Lower leg skin (tissue), 4 donors: Measurements from ENCODE around the gene GPR31. TPM values are rescaled to one million over a fixed set of nuclear protein-coding genes. Genes with fewer than 3 reads are reported as not detected.
A peak's percentile ranks its signal among the peaks of the same experiment; 100 is the strongest.

Experiments
- DNase-seq, 2 donors: peaks; one replicate each; pipeline ENCODE4 v3.0.0-alpha.2; 2019; ENCODE audit warnings: low spot score in 2 of 2
- H3K4me3 ChIP-seq: fragments of 200-600 bp; sonication (generic); 2 replicates; pipeline ENCODE4 v1.5.1; 2017; ENCODE audit warnings: mild to moderate bottlenecking, low read depth; ENCODE audit not compliant: poor library complexity, severe bottlenecking
- CTCF ChIP-seq, 3 donors: fragments of 450-650 bp; IDR thresholded peaks; one replicate each; pipeline ENCODE4 v1.5.1; 2016; ENCODE audit warnings: antibody characterized with exemption in 3 of 3, mild to moderate bottlenecking in 3 of 3, moderate library complexity in 2 of 3
- POLR2A ChIP-seq, 2 donors: fragments of 450-650 bp; IDR thresholded peaks; one replicate each; pipeline ENCODE4 v1.6.1; 2016 to 2017; ENCODE audit warnings: antibody characterized with exemption in 2 of 2, mild to moderate bottlenecking in 1 of 2, moderate library complexity in 1 of 2
- WGBS, 2 donors: methylation state at CpG; one replicate each; pipeline ENCODE4 v1.1.5; 2018; 5-methylcytosine and 5-hydroxymethylcytosine counted together
- intact Hi-C: fragments of 100-400 bp; cut with DNase I; formaldehyde crosslinking; loops from one replicate; pipeline ENCODE4 v1.15.0; 2023; ENCODE audit warnings: low total_unique reads
- total RNA-seq, 4 donors: library from RNA; depleted of rRNA; stranded (reverse); fragments of >200 nt; gene quantifications; one replicate each; pipeline ENCODE4 v1.1.0, GENCODE V29; 2016

GPR31 gene
- total RNA-seq, 4 donors from 2014 or later = not detected

- no peak overlapping the region for H3K4me3 ChIP-seq
- WGBS, 2 donors = 45 to 46% methylated on average over 18 of the region's 18 CpGs
- no peak for DNase-seq
- TF ChIP-seq CTCF (IDR thresholded peaks at IDR 0.05) (no peak), POLR2A (IDR thresholded peaks at IDR 0.05) (no peak)
- intact Hi-C loops = loop anchor here (10.0 kb wide), 1 partner anchor 357 kb away; no protein-coding TSS in a partner anchor
Observed at GRCh38 chr6:167141667-167142432, 15.9 kb downstream of the GPR31 start.

GRCh38 chr6:167140589-167141474, 16.9 kb downstream of the GPR31 start:
- TF ChIP-seq POLR2A (IDR thresholded peaks at IDR 0.05) (no peak), CTCF (IDR thresholded peaks at IDR 0.05) (peak in 1 of 3 donors; percentile 9)
- intact Hi-C loops = loop anchor here (10.0 kb wide), 1 partner anchor 356 kb away; no protein-coding TSS in a partner anchor

GRCh38 chr6:167139761-167140160, 18.0 kb downstream of the GPR31 start:
- intact Hi-C loops = loop anchor here (10.0 kb wide), 1 partner anchor 355 kb away; no protein-coding TSS in a partner anchor

More at GRCh38 chr6:167140589-167141474, 16.9 kb downstream of the GPR31 start:
- WGBS, 2 donors = 72 to 77% methylated on average over 10 of the region's 10 CpGs
- H3K4me3 ChIP-seq = no peak overlapping the region
- DNase-seq = no peak

GRCh38 chr6:167137881-167138280, 19.9 kb downstream of the GPR31 start:
- 62 to 70% methylated on average over 6 of the region's 6 CpGs for WGBS, 2 donors
- TF ChIP-seq CTCF (IDR thresholded peaks at IDR 0.05) (no peak), POLR2A (IDR thresholded peaks at IDR 0.05) (no peak)
- intact Hi-C loops = no loop called here
- no peak for DNase-seq
- no peak overlapping the region for H3K4me3 ChIP-seq

More at GRCh38 chr6:167139761-167140160, 18.0 kb downstream of the GPR31 start:
- no peak overlapping the region for H3K4me3 ChIP-seq
- WGBS, 2 donors = 85 to 91% methylated on average over 4 of the region's 4 CpGs
- DNase-seq = no peak
- TF ChIP-seq POLR2A (IDR thresholded peaks at IDR 0.05) (no peak), CTCF (IDR thresholded peaks at IDR 0.05) (no peak)

- intact Hi-C loops = no loop called here
- TF ChIP-seq POLR2A (IDR thresholded peaks at IDR 0.05) (no peak), CTCF (IDR thresholded peaks at IDR 0.05) (no peak)
- no peak overlapping the region for H3K4me3 ChIP-seq
- 76 to 80% methylated on average over 10 of the region's 10 CpGs for WGBS, 2 donors
- no peak for DNase-seq
Observed at GRCh38 chr6:167137081-167137480, 20.7 kb downstream of the GPR31 start.
